ENCODE data around the gene DNAH5.

DNA sequence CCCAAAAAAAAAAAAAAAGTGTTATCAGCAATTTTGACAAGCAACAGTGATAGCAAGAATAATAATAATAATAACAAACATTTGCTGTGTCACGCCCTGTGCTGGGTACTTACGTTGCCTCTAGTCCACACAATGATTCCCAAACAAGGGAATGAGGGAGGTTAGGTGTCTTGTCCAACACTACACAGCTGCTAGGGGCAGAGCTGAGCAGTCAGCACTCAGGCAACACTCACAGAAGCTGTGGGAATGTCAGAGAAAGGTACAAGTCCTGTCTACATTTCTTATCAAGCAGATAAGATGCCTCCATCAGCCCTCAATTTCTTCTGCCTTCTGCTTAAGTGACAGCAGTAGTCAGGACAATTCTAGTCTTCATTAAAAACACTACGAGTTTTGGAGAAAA lies 111.0 kb downstream of the DNAH5 start:
- no peak for TF ChIP-seq POLR2AphosphoS5 (IDR thresholded peaks at IDR 0.05; ENCODE audit: low read depth, low read length)
- TF ChIP-seq POLR2A (IDR thresholded peaks at IDR 0.05; ENCODE audit: low read depth, low read length), result no peak
